ENCODE results near the gene VPS8. TPM values are rescaled to one million over a fixed set of nuclear protein-coding genes. Genes with fewer than 3 reads are reported as not detected.
A peak's percentile ranks its signal among the peaks of the same experiment; 100 is the strongest.

The VPS8 gene
- total RNA-seq, 6 experiments from 2014 or later = 26.8 to 34.8 (median 33.0) TPM

- Mint-ChIP-seq H3K9me3 (no peaks in the 10 kb centered on the region), H3K4me3 (no peak overlapping the region; the same call in 1 of the 2 replicates), H3K36me3 (ENCODE audit: low read depth) (no peaks in the 10 kb centered on the region), H3K27ac (no peak overlapping the region), H3K27me3 (ENCODE audit: insufficient read depth) (peaks cover 16% of the 10 kb centered on the region), H3K4me1 (ENCODE audit: low read depth) (peaks cover 40% of the 10 kb centered on the region)
- no peak for TF ChIP-seq CTCF (IDR thresholded peaks at IDR 0.05)
- no peak for DNase-seq
Measured at GRCh38 chr3:185087419-185087818, 275.5 kb downstream of the VPS8 start.

GRCh38 chr3:185089343-185089742 lies 277.4 kb downstream of the VPS8 start:
- Mint-ChIP-seq H3K36me3 (ENCODE audit: low read depth) (no peaks in the 10 kb centered on the region), H3K4me3 (no peak overlapping the region), H3K27me3 (ENCODE audit: insufficient read depth) (peaks cover 13% of the 10 kb centered on the region), H3K4me1 (ENCODE audit: low read depth) (peaks cover 38% of the 10 kb centered on the region), H3K27ac (no peak overlapping the region), H3K9me3 (no peaks in the 10 kb centered on the region)
- TF ChIP-seq CTCF (IDR thresholded peaks at IDR 0.05) = no peak
- peak; percentile 37 for DNase-seq

GRCh38 chr3:185089751-185090150 lies 277.8 kb downstream of the VPS8 start:
- peaks cover 11% of the 10 kb centered on the region for H3K27me3 Mint-ChIP-seq (ENCODE audit: insufficient read depth)
- DNase-seq = no peak
- H3K27ac Mint-ChIP-seq = no peak overlapping the region

GRCh38 chr3:185090811-185091210 lies 278.8 kb downstream of the VPS8 start:
- TF ChIP-seq CTCF (IDR thresholded peaks at IDR 0.05) = no peak
- Mint-ChIP-seq H3K9me3 (no peaks in the 10 kb centered on the region), H3K27me3 (ENCODE audit: insufficient read depth) (peaks cover 12% of the 10 kb centered on the region), H3K27ac (no peak overlapping the region), H3K4me1 (ENCODE audit: low read depth) (peaks cover 23% of the 10 kb centered on the region), H3K4me3 (no peak overlapping the region), H3K36me3 (ENCODE audit: low read depth) (no peaks in the 10 kb centered on the region)
- DNase-seq = no peak

More at GRCh38 chr3:185089751-185090150, 277.8 kb downstream of the VPS8 start:
- H3K4me3 Mint-ChIP-seq = no peak overlapping the region
- peaks cover 34% of the 10 kb centered on the region for H3K4me1 Mint-ChIP-seq (ENCODE audit: low read depth)
- no peaks in the 10 kb centered on the region for H3K9me3 Mint-ChIP-seq
- no peak for TF ChIP-seq CTCF (IDR thresholded peaks at IDR 0.05)
- no peaks in the 10 kb centered on the region for H3K36me3 Mint-ChIP-seq (ENCODE audit: low read depth)

GRCh38 chr3:185093116-185093515 lies 281.1 kb downstream of the VPS8 start:
- H3K9me3 Mint-ChIP-seq = no peaks in the 10 kb centered on the region
- H3K4me1 Mint-ChIP-seq (ENCODE audit: low read depth) = peaks cover 17% of the 10 kb centered on the region
- H3K27me3 Mint-ChIP-seq (ENCODE audit: insufficient read depth) = peaks cover 13% of the 10 kb centered on the region
- H3K4me3 Mint-ChIP-seq = no peak overlapping the region
- no peak overlapping the region for H3K27ac Mint-ChIP-seq
- DNase-seq = no peak
- no peaks in the 10 kb centered on the region for H3K36me3 Mint-ChIP-seq (ENCODE audit: low read depth)
- no peak for TF ChIP-seq CTCF (IDR thresholded peaks at IDR 0.05)

- peaks cover 5% of the 10 kb centered on the region for H3K4me1 Mint-ChIP-seq (ENCODE audit: low read depth)
- no peak overlapping the region for H3K4me3 Mint-ChIP-seq
- H3K9me3 Mint-ChIP-seq = no peaks in the 10 kb centered on the region
- no peak overlapping the region for H3K27ac Mint-ChIP-seq
- peaks cover 13% of the 10 kb centered on the region for H3K27me3 Mint-ChIP-seq (ENCODE audit: insufficient read depth)
- H3K36me3 Mint-ChIP-seq (ENCODE audit: low read depth) = no peaks in the 10 kb centered on the region
- no peak for TF ChIP-seq CTCF (IDR thresholded peaks at IDR 0.05)
- no peak for DNase-seq
Measured at GRCh38 chr3:185094697-185095096, 282.7 kb downstream of the VPS8 start.
